Neural cell (in vitro differentiated cells): ENCODE results near the gene TBC1D14. TPM values are rescaled to one million over a fixed set of nuclear protein-coding genes. Genes with fewer than 3 reads are reported as not detected.

Experiments used
- H2AFZ ChIP-seq: fragments of 200-600, 300-800 bp; sonication (generic), shearing (Covaris generic); 2 replicates; pipeline ENCODE4 v1.6.0; 2014; ENCODE audit warnings: low read depth, mild to moderate bottlenecking, antibody characterized with exemption, low read length, moderate library complexity
- H3F3A ChIP-seq: fragments of 200-600 bp; shearing (Covaris generic); 2 replicates; pipeline ENCODE4 v1.6.1; 2016; ENCODE audit warnings: mild to moderate bottlenecking, moderate library complexity, mixed read lengths, antibody characterized with exemption, low read length; ENCODE audit not compliant: insufficient read depth, poor library complexity, severe bottlenecking
- H3K27ac ChIP-seq: fragments of 200-600, 300-800 bp; sonication (generic), shearing (Covaris generic); 2 replicates; pipeline ENCODE4 v1.5.1; 2014; ENCODE audit warnings: mild to moderate bottlenecking, low read length, moderate library complexity
- H3K27me3 ChIP-seq: fragments of 300-800, 200-600 bp; sonication (generic), shearing (Covaris generic); 2 replicates; pipeline ENCODE4 v1.6.0; 2014; ENCODE audit warnings: mild to moderate bottlenecking, low read depth, low read length, moderate library complexity; ENCODE audit not compliant: insufficient read depth
- H3K36me3 ChIP-seq: fragments of 300-800, 200-600 bp; sonication (generic), shearing (Covaris generic); 2 replicates; pipeline ENCODE4 v1.5.1; 2014; ENCODE audit warnings: mild to moderate bottlenecking, antibody characterized with exemption, low read length, moderate library complexity; ENCODE audit not compliant: insufficient read depth
- H3K4me2 ChIP-seq: fragments of 300-800, 200-600 bp; sonication (generic), shearing (Covaris generic); 2 replicates; pipeline ENCODE4 v1.6.0; 2014; ENCODE audit warnings: mild to moderate bottlenecking, low read length
- H3K4me3 ChIP-seq: fragments of 300-800, 200-600 bp; sonication (generic), shearing (Covaris generic); 2 replicates; pipeline ENCODE4 v1.5.1; 2014; ENCODE audit warnings: mild to moderate bottlenecking, low read length, moderate library complexity
- H3K79me2 ChIP-seq: fragments of 200-600 bp; shearing (Covaris generic); replicated peaks from 2 replicates; pipeline ENCODE4 v1.6.0; 2014; ENCODE audit warnings: mild to moderate bottlenecking, low read length, moderate library complexity; ENCODE audit not compliant: insufficient read depth
- H3K9ac ChIP-seq: fragments of 300-800, 200-600 bp; sonication (generic), shearing (Covaris generic); 2 replicates; pipeline ENCODE4 v1.6.1; 2016; ENCODE audit warnings: mild to moderate bottlenecking, low read length, mixed read lengths
- H3K9me2 ChIP-seq: fragments of 200-600 bp; shearing (Covaris generic); 2 replicates; pipeline ENCODE4 v1.6.1; 2016; ENCODE audit warnings: mild to moderate bottlenecking, low read length, mixed read lengths; ENCODE audit not compliant: insufficient read depth
- H3K9me3 ChIP-seq: fragments of 200-600, 300-800 bp; sonication (generic), shearing (Covaris generic); 2 replicates; pipeline ENCODE4 v1.6.1; 2016; ENCODE audit warnings: mild to moderate bottlenecking, mixed run types, low read length, moderate library complexity, mixed read lengths
- H4K20me1 ChIP-seq: fragments of 200-600 bp; shearing (Covaris generic); 2 replicates; pipeline ENCODE4 v1.6.1; 2016; ENCODE audit warnings: mild to moderate bottlenecking, mixed run types; ENCODE audit not compliant: insufficient read depth
- CTCF ChIP-seq: fragments of 450-650 bp; IDR thresholded peaks from 2 replicates; pipeline ENCODE4 v1.5.1; 2014; ENCODE audit warnings: antibody characterized with exemption, mild to moderate bottlenecking, moderate library complexity; ENCODE audit not compliant: poor library complexity, severe bottlenecking
- EP300 ChIP-seq: fragments of 450-650 bp; conservative IDR thresholded peaks from 2 replicates; pipeline ENCODE4 v1.6.1; 2014; ENCODE audit warnings: antibody characterized with exemption, mild to moderate bottlenecking, moderate library complexity; ENCODE audit not compliant: poor library complexity, severe bottlenecking
- EZH2 ChIP-seq: fragments of 200-600, 300-800 bp; shearing (Covaris generic), sonication (generic); IDR thresholded peaks from 2 replicates; pipeline ENCODE4 v1.6.1; 2014; ENCODE audit warnings: antibody characterized with exemption, low read length, borderline replicate concordance, mild to moderate bottlenecking; ENCODE audit not compliant: insufficient read depth, poor library complexity, severe bottlenecking
- MXI1 ChIP-seq: fragments of 450-650 bp; conservative IDR thresholded peaks from 2 replicates; pipeline ENCODE4 v1.6.1; 2014; ENCODE audit warnings: antibody characterized with exemption, mild to moderate bottlenecking; ENCODE audit not compliant: poor library complexity, severe bottlenecking
- POLR2AphosphoS5 ChIP-seq: IDR thresholded peaks from 2 replicates; pipeline ENCODE4 v1.6.1; 2012
- RAD21 ChIP-seq: fragments of 450-650 bp; conservative IDR thresholded peaks from 2 replicates; pipeline ENCODE4 v1.6.1; 2014; ENCODE audit warnings: antibody characterized with exemption, mild to moderate bottlenecking, moderate library complexity
- REST ChIP-seq: IDR thresholded peaks from 2 replicates; pipeline ENCODE4 v1.6.1; 2012; ENCODE audit warnings: borderline replicate concordance
- SMC3 ChIP-seq: fragments of 450-650 bp; conservative IDR thresholded peaks from 2 replicates; pipeline ENCODE4 v1.6.1; 2014; ENCODE audit warnings: antibody characterized with exemption, mild to moderate bottlenecking, moderate library complexity; ENCODE audit not compliant: poor library complexity
- TAF1 ChIP-seq: IDR thresholded peaks from 2 replicates; pipeline ENCODE4 v1.6.1; 2012; ENCODE audit warnings: low read depth
- polyA plus RNA-seq: library from polyadenylated mRNA; depleted of rRNA; stranded (reverse); fragments of >200 nt; gene quantifications from 2 replicates; pipeline ENCODE4 v1.2.3, GENCODE V29; 2014

Gene TBC1D14
- polyA plus RNA-seq, 1 donor from 2014 or later = 125 TPM

GRCh38 chr4:6953751-6954380 lies 44.2 kb downstream of the TBC1D14 start:
- Histone ChIP-seq H3K4me2 (no peak overlapping the region), H3K4me3 (no peak overlapping the region), H3K27me3 (no peaks in the 10 kb centered on the region), H3K9ac (no peak overlapping the region), H3K9me3 (no peaks in the 10 kb centered on the region), H4K20me1 (no peaks in the 10 kb centered on the region), H3K79me2 (no peaks in the 10 kb centered on the region), H3K27ac (no peak overlapping the region), H3F3A (no peaks in the 10 kb centered on the region), H2AFZ (no peak overlapping the region), H3K36me3 (no peaks in the 10 kb centered on the region), H3K9me2 (no peaks in the 10 kb centered on the region)
- TF ChIP-seq MXI1 (no peak), SMC3 (no peak), EP300 (no peak), RAD21 (no peak), POLR2AphosphoS5 (no peak), REST (no peak), EZH2 (no peak), CTCF (no peak), TAF1 (no peak)

- Histone ChIP-seq H3K27ac (no peak overlapping the region), H3K79me2 (no peaks in the 10 kb centered on the region), H3K4me3 (no peak overlapping the region), H3F3A (no peaks in the 10 kb centered on the region), H3K36me3 (no peaks in the 10 kb centered on the region), H3K9ac (no peak overlapping the region), H3K4me2 (no peak overlapping the region), H2AFZ (no peak overlapping the region), H3K9me2 (no peaks in the 10 kb centered on the region), H3K9me3 (no peaks in the 10 kb centered on the region), H4K20me1 (no peaks in the 10 kb centered on the region), H3K27me3 (no peaks in the 10 kb centered on the region)
- TF ChIP-seq MXI1 (no peak), EP300 (no peak), REST (no peak)
Measured at GRCh38 chr4:6955261-6955911, 45.8 kb downstream of the TBC1D14 start.
